Keratinocyte (primary cell): ENCODE results near the gene TGDS.

Source experiments
- CTCF ChIP-seq, 3 experiments: IDR thresholded peaks in 1 of 3; conservative IDR thresholded peaks in 1 of 3; optimal IDR thresholded peaks in 1 of 3; 2 replicates in 2 of 3; 3 replicates in 1 of 3; pipeline versions ENCODE3 to v1.5.1; 2011; ENCODE audit warnings: low read length in 3 of 3, mild to moderate bottlenecking in 3 of 3, moderate library complexity in 2 of 3, control low read depth in 1 of 3, inconsistent platforms in 1 of 3; ENCODE audit not compliant: insufficient read depth in 2 of 3; ENCODE audit errors: extremely low read depth in 1 of 3
- EZH2 ChIP-seq: IDR thresholded peaks from one replicate; pipeline ENCODE4 v1.6.1; 2012; ENCODE audit warnings: inconsistent platforms, mild to moderate bottlenecking, low read length, moderate library complexity

- no peak for TF ChIP-seq EZH2
- TF ChIP-seq CTCF (optimal IDR thresholded peaks at IDR 0.05 in 1 of 3, IDR thresholded peaks at IDR 0.05 in 1 of 3, conservative IDR thresholded peaks at IDR 0.05 in 1 of 3; ENCODE audit: extremely low read depth in 1 of 3, insufficient read depth in 2 of 3, low read length in 3 of 3), result no peak
Measured at GRCh38 chr13:94568443-94568842, 27.5 kb downstream of the TGDS start.
